Kidney epithelial cell (primary cell): Measurements from ENCODE around the gene NPHP4. TPM values are rescaled to one million over a fixed set of nuclear protein-coding genes. Genes with fewer than 3 reads are reported as not detected.

ENCODE experiments used
- DNase-seq: peaks from one replicate; pipeline ENCODE4 v3.0.0-alpha.2; 2010; ENCODE audit warnings: low read depth
- H3K27me3 ChIP-seq: 2 replicates; pipeline ENCODE4 v1.6.0; 2011; ENCODE audit warnings: low read length; ENCODE audit not compliant: control insufficient read depth, insufficient read depth
- H3K36me3 ChIP-seq: 2 replicates; pipeline ENCODE4 v1.5.1; 2011; ENCODE audit warnings: low read length; ENCODE audit not compliant: control insufficient read depth, insufficient read depth
- H3K4me3 ChIP-seq: 2 replicates; pipeline ENCODE4 v1.5.1; 2011; ENCODE audit warnings: low read depth, mild to moderate bottlenecking, control low read depth, low read length
- total RNA-seq: library from RNA; depleted of rRNA; stranded (reverse); fragments of >200 nt; gene quantifications from 2 replicates; pipeline ENCODE4 v1.2.3, GENCODE V29; 2015
- TF ChIP-seq, protein P1 (sequence below): IDR thresholded peaks from 2 replicates; pipeline ENCODE4 v1.5.1; 2011; ENCODE audit warnings: mild to moderate bottlenecking, moderate library complexity, low read length, control low read depth, inconsistent platforms; ENCODE audit not compliant: insufficient read depth, poor library complexity, severe bottlenecking

NPHP4 gene
- total RNA-seq, 1 donor from 2014 or later: 6.6 TPM

GRCh38 chr1:5834477-5835178, 157.6 kb downstream of the NPHP4 start:
- no peak for DNase-seq
- Histone ChIP-seq H3K36me3 (no peaks in the 10 kb centered on the region), H3K27me3 (peaks cover 5% of the 10 kb centered on the region), H3K4me3 (no peak overlapping the region)
- TF ChIP-seq, protein P1, sequence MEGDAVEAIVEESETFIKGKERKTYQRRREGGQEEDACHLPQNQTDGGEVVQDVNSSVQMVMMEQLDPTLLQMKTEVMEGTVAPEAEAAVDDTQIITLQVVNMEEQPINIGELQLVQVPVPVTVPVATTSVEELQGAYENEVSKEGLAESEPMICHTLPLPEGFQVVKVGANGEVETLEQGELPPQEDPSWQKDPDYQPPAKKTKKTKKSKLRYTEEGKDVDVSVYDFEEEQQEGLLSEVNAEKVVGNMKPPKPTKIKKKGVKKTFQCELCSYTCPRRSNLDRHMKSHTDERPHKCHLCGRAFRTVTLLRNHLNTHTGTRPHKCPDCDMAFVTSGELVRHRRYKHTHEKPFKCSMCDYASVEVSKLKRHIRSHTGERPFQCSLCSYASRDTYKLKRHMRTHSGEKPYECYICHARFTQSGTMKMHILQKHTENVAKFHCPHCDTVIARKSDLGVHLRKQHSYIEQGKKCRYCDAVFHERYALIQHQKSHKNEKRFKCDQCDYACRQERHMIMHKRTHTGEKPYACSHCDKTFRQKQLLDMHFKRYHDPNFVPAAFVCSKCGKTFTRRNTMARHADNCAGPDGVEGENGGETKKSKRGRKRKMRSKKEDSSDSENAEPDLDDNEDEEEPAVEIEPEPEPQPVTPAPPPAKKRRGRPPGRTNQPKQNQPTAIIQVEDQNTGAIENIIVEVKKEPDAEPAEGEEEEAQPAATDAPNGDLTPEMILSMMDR: no peak

GRCh38 chr1:5833911-5834310, 158.3 kb downstream of the NPHP4 start:
- TF ChIP-seq, protein P1: no peak
- no peak overlapping the region for H3K4me3 ChIP-seq
- no peaks in the 10 kb centered on the region for H3K36me3 ChIP-seq
- no peak for DNase-seq
- H3K27me3 ChIP-seq: peaks cover 3% of the 10 kb centered on the region

DNA sequence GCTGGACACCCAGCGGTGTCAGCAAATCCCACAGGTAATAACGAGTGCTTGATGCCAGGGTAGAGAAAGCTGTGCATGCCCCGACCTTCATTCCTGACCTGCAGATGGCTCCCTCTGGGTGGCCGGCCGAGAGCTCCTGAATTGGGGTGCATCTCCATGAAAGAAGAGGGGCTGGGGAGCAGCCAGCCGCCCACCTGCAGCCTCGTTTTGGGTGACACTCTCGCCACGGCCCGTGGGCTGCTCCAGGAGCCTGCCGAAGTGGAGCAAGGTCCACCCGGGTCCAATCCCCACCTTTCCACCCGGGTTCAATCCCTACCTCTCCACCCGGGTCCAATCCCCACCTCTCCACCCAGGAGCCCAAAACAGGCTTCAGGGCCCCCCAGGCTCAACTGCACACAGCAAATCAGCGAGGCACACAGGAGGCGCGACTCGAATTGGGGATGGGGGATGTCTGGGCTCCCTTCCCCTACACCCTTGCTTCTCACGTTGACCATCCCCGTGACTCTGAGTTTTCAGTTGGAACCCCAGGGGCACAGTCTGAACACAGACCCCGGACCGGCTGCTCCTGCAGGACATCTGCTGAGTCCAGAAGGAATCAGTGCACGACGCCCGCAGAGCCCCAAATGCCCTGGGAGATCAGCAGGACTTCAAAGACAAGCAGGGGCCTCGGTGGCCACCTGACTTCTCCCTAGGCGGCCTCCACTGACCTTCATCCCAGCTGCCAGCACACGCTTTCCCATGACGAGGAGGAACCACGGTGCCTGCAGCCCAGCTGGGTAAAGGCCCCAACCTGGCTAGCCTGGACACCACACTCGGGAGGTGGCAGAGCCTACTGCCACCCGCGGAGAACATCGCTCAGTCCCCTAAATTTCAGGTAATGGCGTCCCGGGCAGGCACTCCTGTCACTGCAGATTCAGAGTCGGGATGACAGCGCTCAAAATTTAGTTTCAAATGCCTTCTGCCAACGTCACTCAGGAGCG, 159.0 kb downstream of the NPHP4 start:
- Histone ChIP-seq H3K36me3 (no peaks in the 10 kb centered on the region), H3K4me3 (no peak overlapping the region), H3K27me3 (peaks cover 3% of the 10 kb centered on the region)
- TF ChIP-seq, protein P1: no peak
- DNase-seq: no peak

GRCh38 chr1:5831600-5832335, 160.5 kb downstream of the NPHP4 start:
- no peak for DNase-seq
- TF ChIP-seq, protein P1: no peak
- H3K36me3 ChIP-seq: no peaks in the 10 kb centered on the region
- H3K27me3 ChIP-seq: no peaks in the 10 kb centered on the region
- no peak overlapping the region for H3K4me3 ChIP-seq

GRCh38 chr1:5830771-5831599, 161.2 kb downstream of the NPHP4 start:
- no peak for DNase-seq
- H3K4me3 ChIP-seq: no peak overlapping the region
- H3K27me3 ChIP-seq: no peaks in the 10 kb centered on the region
- TF ChIP-seq, protein P1: no peak
- no peaks in the 10 kb centered on the region for H3K36me3 ChIP-seq
